H9 (cell line): ENCODE measurements around the gene VTI1B. TPM values are rescaled to one million over a fixed set of nuclear protein-coding genes. Genes with fewer than 3 reads are reported as not detected.

Source experiments
- DNase-seq: peaks from one replicate; pipeline ENCODE4 v3.0.0-alpha.2; 2017
- H2AFZ ChIP-seq: one replicate; pipeline ENCODE4 v1.6.1; 2013; ENCODE audit warnings: mild to moderate bottlenecking, low read length, control low read depth, moderate library complexity
- H2AK5ac ChIP-seq: 2 replicates; pipeline ENCODE4 v1.6.1; 2013; ENCODE audit warnings: low read length, control low read depth, mixed read lengths; ENCODE audit not compliant: insufficient read length
- H2BK120ac ChIP-seq: one replicate; pipeline ENCODE4 v1.6.1; 2013; ENCODE audit warnings: low read depth, mild to moderate bottlenecking, low read length, control low read depth, inconsistent platforms; ENCODE audit not compliant: poor library complexity, severe bottlenecking
- H2BK12ac ChIP-seq: 2 replicates; pipeline ENCODE4 v1.6.1; 2013; ENCODE audit warnings: low read length, control low read depth, mixed read lengths, low read depth; ENCODE audit not compliant: insufficient read length
- H2BK15ac ChIP-seq: 2 replicates; pipeline ENCODE4 v1.6.1; 2013; ENCODE audit warnings: low read depth, low read length, control low read depth
- H2BK20ac ChIP-seq: one replicate; pipeline ENCODE4 v1.6.1; 2013; ENCODE audit warnings: low read depth, mild to moderate bottlenecking, low read length, control low read depth, inconsistent platforms; ENCODE audit not compliant: poor library complexity, severe bottlenecking
- H2BK5ac ChIP-seq: 2 replicates; pipeline ENCODE4 v1.6.1; 2013; ENCODE audit warnings: low read length, control low read depth, mixed read lengths; ENCODE audit not compliant: insufficient read length
- H3K14ac ChIP-seq: 2 replicates; pipeline ENCODE4 v1.6.1; 2013; ENCODE audit warnings: low read length, control low read depth; ENCODE audit not compliant: insufficient read depth
- H3K18ac ChIP-seq: 2 replicates; pipeline ENCODE4 v1.6.1; 2013; ENCODE audit warnings: low read depth, mild to moderate bottlenecking, mixed read lengths, low read length, control low read depth; ENCODE audit not compliant: insufficient read length
- H3K23ac ChIP-seq: 2 replicates; pipeline ENCODE4 v1.6.1; 2013; ENCODE audit warnings: low read length, control low read depth, mixed read lengths, low read depth; ENCODE audit not compliant: insufficient read length
- H3K23me2 ChIP-seq: 2 replicates; pipeline ENCODE4 v1.6.1; 2013; ENCODE audit warnings: low read depth, mild to moderate bottlenecking, mixed read lengths, low read length, control low read depth; ENCODE audit not compliant: insufficient read length, poor library complexity, severe bottlenecking
- H3K27ac ChIP-seq: 2 replicates; pipeline ENCODE4 v1.5.1; 2013; ENCODE audit warnings: low read length, control low read depth, mixed read lengths, low read depth; ENCODE audit not compliant: insufficient read length
- H3K27me3 ChIP-seq: 2 replicates; pipeline ENCODE4 v1.6.1; 2013; ENCODE audit warnings: low read length, control low read depth, inconsistent platforms; ENCODE audit not compliant: insufficient read depth
- H3K4ac ChIP-seq: 2 replicates; pipeline ENCODE4 v1.6.1; 2013; ENCODE audit warnings: low read depth, mild to moderate bottlenecking, control low read depth, inconsistent platforms, low read length, moderate library complexity
- H3K4me1 ChIP-seq: 2 replicates; pipeline ENCODE4 v1.6.1; 2013; ENCODE audit warnings: low read length, control low read depth, inconsistent platforms; ENCODE audit not compliant: insufficient read depth
- H3K4me2 ChIP-seq: 2 replicates; pipeline ENCODE4 v1.6.1; 2013; ENCODE audit warnings: low read length, control low read depth, mixed read lengths; ENCODE audit not compliant: insufficient read length, insufficient read depth
- H3K56ac ChIP-seq: 2 replicates; pipeline ENCODE4 v1.6.1; 2013; ENCODE audit warnings: low read depth, mild to moderate bottlenecking, mixed read lengths, low read length, control low read depth; ENCODE audit not compliant: insufficient read length
- H3K79me1 ChIP-seq: 2 replicates; pipeline ENCODE4 v1.6.1; 2013; ENCODE audit warnings: low read depth, mild to moderate bottlenecking, moderate library complexity, low read length, control low read depth, inconsistent platforms; ENCODE audit not compliant: insufficient read depth, poor library complexity, severe bottlenecking
- H3K79me2 ChIP-seq: 2 replicates; pipeline ENCODE4 v1.6.1; 2013; ENCODE audit warnings: low read length, control low read depth, inconsistent platforms; ENCODE audit not compliant: insufficient read depth
- H3K9ac ChIP-seq: 2 replicates; pipeline ENCODE4 v1.6.1; 2013; ENCODE audit warnings: low read length, control low read depth, mixed read lengths; ENCODE audit not compliant: insufficient read length; ENCODE audit errors: extremely low read depth
- H3K9me3 ChIP-seq: one replicate; pipeline ENCODE4 v1.6.1; 2013; ENCODE audit warnings: low read depth, low read length, inconsistent platforms; ENCODE audit not compliant: control insufficient read depth
- H3T11ph ChIP-seq: one replicate; pipeline ENCODE4 v1.6.1; 2013; ENCODE audit warnings: mild to moderate bottlenecking, low read length, control low read depth, inconsistent platforms
- H4K20me1 ChIP-seq: one replicate; pipeline ENCODE4 v1.6.1; 2013; ENCODE audit not compliant: control insufficient read depth, insufficient read length, insufficient read depth
- H4K5ac ChIP-seq: 2 replicates; pipeline ENCODE4 v1.6.1; 2013; ENCODE audit warnings: low read depth, mild to moderate bottlenecking, mixed read lengths, low read length, control low read depth; ENCODE audit not compliant: insufficient read length
- H4K8ac ChIP-seq: replicated peaks from 2 replicates; pipeline ENCODE4 v1.6.1; 2013; ENCODE audit warnings: low read length, control low read depth, mixed read lengths, low read depth; ENCODE audit not compliant: insufficient read length
- H4K91ac ChIP-seq: 2 replicates; pipeline ENCODE4 v1.6.1; 2013; ENCODE audit warnings: low read depth, mild to moderate bottlenecking, moderate library complexity, mixed read lengths, low read length, control low read depth; ENCODE audit not compliant: insufficient read length
- H3K27ac Mint-ChIP-seq, 3 experiments: 2 replicates in 2 of 3; 3 replicates in 1 of 3; pipeline ENCODE4 v1.8.0; 2020 to 2021; ENCODE audit warnings: mixed read lengths in 3 of 3, mild to moderate bottlenecking in 1 of 3, moderate library complexity in 1 of 3
- H3K27me3 Mint-ChIP-seq: 2 replicates; pipeline ENCODE4 v1.8.0; 2021; ENCODE audit warnings: low read depth, mild to moderate bottlenecking, moderate library complexity, mixed read lengths
- H3K36me3 Mint-ChIP-seq, 3 experiments: 2 replicates in 2 of 3; 3 replicates in 1 of 3; pipeline ENCODE4 v1.8.0; 2020 to 2021; ENCODE audit warnings: low read depth in 3 of 3, mixed read lengths in 3 of 3; ENCODE audit not compliant: insufficient read depth in 1 of 3
- H3K4me1 Mint-ChIP-seq, 2 experiments: 2 replicates each; pipeline ENCODE4 v1.8.0; 2020; ENCODE audit warnings: mixed read lengths in 2 of 2
- H3K4me3 Mint-ChIP-seq, 2 experiments: 2 replicates in 1 of 2; 3 replicates in 1 of 2; pipeline ENCODE4 v1.8.0; 2020 to 2021; ENCODE audit warnings: mild to moderate bottlenecking in 2 of 2, mixed read lengths in 2 of 2, moderate library complexity in 1 of 2
- H3K9me3 Mint-ChIP-seq, 2 experiments: 2 replicates in 1 of 2; 3 replicates in 1 of 2; pipeline ENCODE4 v1.8.0; 2020; ENCODE audit warnings: mild to moderate bottlenecking in 2 of 2, mixed read lengths in 2 of 2, moderate library complexity in 1 of 2
- CTCF ChIP-seq: fragments of 200-600 bp; sonication (generic); conservative IDR thresholded peaks from 3 replicates; pipeline ENCODE4 v1.8.0; 2021; ENCODE audit warnings: antibody characterized with exemption, mild to moderate bottlenecking
- WGBS: extraction: QIAGEN DNeasy Blood & Tissue Kit; methylation state at CpG from one replicate; pipeline ENCODE4 v1.1.7; 2013; ENCODE audit warnings: missing lambda C conversion rate, low lambda C conversion rate, mixed read lengths; ENCODE audit not compliant: insufficient read length; ENCODE audit errors: extremely low coverage; 5-methylcytosine and 5-hydroxymethylcytosine counted together
- total RNA-seq: library from RNA; stranded (reverse); gene quantifications from 2 replicates; pipeline ENCODE4 v1.2.1, GENCODE V29; 2021

The VTI1B gene
- total RNA-seq, 1 experiment from 2014 or later: 118 TPM

- H3K9me3 ChIP-seq: no peaks in the 10 kb centered on the region
- H3K23ac ChIP-seq: no peak overlapping the region
- H2AFZ ChIP-seq: no peak overlapping the region
- H2BK12ac ChIP-seq: no peak overlapping the region
- H3K27me3 ChIP-seq: no peaks in the 10 kb centered on the region
- no peaks in the 10 kb centered on the region for H3K79me1 ChIP-seq
- no peak overlapping the region for H2BK5ac ChIP-seq
- H3K9ac ChIP-seq: no peak overlapping the region
- H2BK120ac ChIP-seq: no peak overlapping the region
- H2BK20ac ChIP-seq: no peak overlapping the region
- H3K18ac ChIP-seq: no peak overlapping the region
- H3K23me2 ChIP-seq: no peaks in the 10 kb centered on the region
- TF ChIP-seq CTCF: no peak
- no peak overlapping the region for H3T11ph ChIP-seq
- peaks cover 7% of the 10 kb centered on the region in 2 experiments for H3K4me1 Mint-ChIP-seq
- H3K56ac ChIP-seq: no peak overlapping the region
- no peaks in the 10 kb centered on the region for H3K27me3 Mint-ChIP-seq
- H3K4ac ChIP-seq: no peak overlapping the region
- H3K14ac ChIP-seq: no peak overlapping the region
- no peaks in the 10 kb centered on the region for H3K4me1 ChIP-seq
- whole genome bisulfite sequencing: no CpG with 5 or more reads among the region's 2 CpGs
- H4K8ac ChIP-seq: no peak overlapping the region
- no peak overlapping the region for H2AK5ac ChIP-seq
- H3K9me3 Mint-ChIP-seq: no peaks in the 10 kb centered on the region
- peaks cover 0 to 9% (median 5%) of the 10 kb centered on the region in 3 experiments; a peak in 4 of 7 replicates for H3K36me3 Mint-ChIP-seq
- peaks cover 3% of the 10 kb centered on the region; the same call in 1 of the 2 replicates for H3K79me2 ChIP-seq
- no peak for DNase-seq
- no peak overlapping the region for H3K4me3 Mint-ChIP-seq
- H3K27ac ChIP-seq: no peak overlapping the region
- H2BK15ac ChIP-seq: no peak overlapping the region
- no peak overlapping the region for H4K5ac ChIP-seq
- H4K20me1 ChIP-seq: no peaks in the 10 kb centered on the region
- H3K4me2 ChIP-seq: no peak overlapping the region
- H4K91ac ChIP-seq: no peak overlapping the region
- H3K27ac Mint-ChIP-seq: no peak overlapping the region; a peak in 2 of 7 replicates
Observed at GRCh38 chr14:67665868-67666267, 8.6 kb downstream of the VTI1B start.
